ELR (cell line): Measurements from ENCODE around the gene KPNA1.

Source experiments
- DNase-seq: peaks from one replicate; pipeline ENCODE4 v3.0.0-alpha.2; 2015; ENCODE audit warnings: low read depth

KPNA1 gene

DNA sequence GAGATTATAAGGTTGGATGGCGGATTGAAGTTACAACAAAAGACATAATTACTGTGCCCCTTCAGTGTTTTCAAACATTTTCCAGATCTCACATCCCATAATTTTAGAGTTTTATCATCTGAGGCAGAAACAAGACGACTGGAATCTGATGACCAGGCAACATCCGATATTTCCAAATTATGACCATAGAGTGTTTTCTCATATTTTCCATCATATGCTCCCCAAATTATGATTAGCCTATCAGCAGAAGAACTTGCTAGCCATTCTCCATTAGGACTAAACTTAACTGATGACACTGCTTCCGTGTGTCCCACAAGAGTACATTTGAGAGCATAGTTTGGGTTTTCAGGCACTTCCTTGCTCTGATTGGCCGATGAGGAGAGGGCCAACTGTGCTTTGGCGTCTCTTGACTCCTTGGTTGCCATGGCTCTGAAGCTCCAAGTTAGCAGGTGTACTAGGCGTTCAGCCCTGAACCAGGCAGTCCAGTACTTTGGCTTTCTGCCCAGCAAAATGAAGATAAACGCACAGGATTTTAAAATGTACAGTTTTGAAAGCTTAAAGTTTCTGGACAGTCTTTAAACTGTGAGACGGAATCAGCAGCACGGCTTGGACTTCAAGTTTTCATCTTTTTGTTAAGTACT lies 99.5 kb downstream of the KPNA1 start:
- peak; percentile 63 for DNase-seq

DNA sequence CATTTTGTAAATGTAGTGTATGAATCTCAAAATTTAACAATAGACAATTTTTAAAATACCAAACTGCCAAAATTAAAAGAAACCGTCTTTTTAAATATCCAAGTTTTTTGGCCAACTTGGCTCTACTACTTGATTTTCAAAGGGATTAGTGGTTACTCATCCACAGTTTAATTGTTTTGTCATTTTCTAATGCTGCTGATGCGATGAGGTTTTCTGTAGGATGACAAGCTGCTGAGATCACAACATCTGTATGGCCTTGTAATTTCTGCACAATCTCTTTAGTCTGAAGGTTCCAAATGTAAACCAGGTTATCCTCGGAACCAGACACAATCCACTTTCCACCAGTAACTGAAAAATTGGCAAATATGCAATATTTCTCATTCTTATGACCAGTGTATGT lies 100.3 kb downstream of the KPNA1 start:
- no peak for DNase-seq

DNA sequence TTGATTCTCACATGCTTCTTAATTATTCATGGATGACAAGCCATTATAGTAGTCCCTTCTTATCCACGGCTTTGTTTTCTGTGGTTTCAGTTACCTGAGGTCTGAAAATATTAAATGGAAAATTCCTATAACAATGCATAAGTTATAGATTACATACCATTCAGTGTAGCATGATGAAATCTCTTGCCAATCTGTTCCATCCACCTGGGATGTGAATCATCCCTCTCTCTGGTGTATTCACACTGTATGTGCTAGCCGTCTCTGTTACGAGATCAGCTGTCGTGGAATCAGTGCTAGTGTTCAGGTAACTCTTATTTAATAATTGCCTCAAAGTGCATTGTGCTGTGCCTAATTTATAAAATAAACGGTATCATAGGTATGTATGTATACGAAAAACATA lies 104.1 kb downstream of the KPNA1 start:
- no peak for DNase-seq

DNA sequence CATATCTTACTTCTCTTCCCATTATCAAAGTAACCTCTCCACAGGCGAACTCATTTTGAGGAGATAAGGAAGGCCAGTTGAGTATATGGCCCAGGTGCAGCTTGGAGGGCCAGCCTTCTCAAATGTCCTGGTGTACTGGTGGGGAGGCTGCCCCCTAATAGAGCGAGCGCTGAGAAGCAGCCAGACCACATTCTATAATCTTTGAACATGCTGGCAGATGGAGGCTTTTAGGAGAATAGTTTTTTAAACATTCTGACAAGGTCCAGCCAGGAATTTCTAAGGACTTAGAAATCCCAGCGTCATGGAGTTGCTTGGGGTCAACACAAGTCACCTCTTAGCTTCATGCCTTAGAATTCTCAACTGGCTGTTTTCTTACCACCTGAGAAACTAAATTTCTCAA lies 104.6 kb downstream of the KPNA1 start:
- DNase-seq: no peak

DNA sequence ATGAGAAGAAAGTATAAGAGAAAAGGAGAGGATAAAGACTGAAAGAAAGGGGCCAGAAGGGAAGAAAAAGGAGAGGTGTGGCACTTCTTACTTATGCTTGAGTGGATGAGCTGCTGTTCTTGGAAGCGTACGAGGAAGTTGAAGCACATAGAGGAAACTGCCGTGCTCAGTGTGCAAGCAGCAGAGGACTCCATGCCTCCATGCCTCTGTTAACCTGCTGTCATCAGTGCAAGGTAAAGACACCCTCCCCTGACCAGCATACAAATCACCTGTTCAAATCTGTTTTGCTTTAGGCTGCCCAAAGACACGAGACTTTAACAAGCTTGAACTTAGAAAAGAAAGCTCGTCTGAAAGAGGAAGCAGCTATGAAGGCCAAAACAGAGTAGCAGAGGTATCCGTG lies 105.3 kb downstream of the KPNA1 start:
- DNase-seq: no peak

DNA sequence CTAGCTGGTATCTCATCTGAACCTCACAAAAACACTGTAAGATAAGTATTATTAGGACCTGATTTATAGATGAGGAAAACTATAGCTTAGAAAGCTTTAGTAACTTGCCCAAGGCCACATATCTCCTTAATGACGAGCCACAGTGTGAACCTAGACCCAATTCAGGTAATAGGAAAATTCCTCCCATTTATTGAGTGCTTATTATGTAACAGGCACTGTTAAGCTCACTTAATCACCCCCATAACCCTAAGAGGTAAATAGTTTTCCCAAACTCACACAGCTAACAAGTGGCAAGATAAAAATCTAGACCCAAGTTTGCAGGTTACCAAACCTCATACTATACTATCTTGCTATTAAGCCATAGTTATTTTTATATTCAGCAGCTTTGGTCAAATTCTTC lies 106.8 kb downstream of the KPNA1 start:
- no peak for DNase-seq

DNA sequence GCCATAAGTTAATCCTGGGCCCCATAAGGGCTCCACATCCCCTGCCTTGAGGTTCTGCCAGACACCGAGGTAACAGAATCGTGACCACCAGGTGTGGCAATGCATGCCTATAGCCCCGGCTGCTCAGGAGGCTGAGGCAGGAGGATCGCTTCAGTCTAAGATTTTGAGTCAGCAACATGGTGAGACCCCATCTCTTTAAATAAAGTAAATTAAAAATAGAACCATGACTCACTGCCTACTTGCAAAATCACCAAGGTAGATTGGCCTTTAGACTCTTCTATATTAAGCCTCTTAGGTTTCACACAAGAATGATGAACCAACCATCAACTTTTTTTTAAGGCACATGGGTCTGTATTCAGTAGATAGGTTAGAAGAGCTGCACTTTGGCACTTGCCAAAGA lies 108.5 kb downstream of the KPNA1 start:
- no peak for DNase-seq

DNA sequence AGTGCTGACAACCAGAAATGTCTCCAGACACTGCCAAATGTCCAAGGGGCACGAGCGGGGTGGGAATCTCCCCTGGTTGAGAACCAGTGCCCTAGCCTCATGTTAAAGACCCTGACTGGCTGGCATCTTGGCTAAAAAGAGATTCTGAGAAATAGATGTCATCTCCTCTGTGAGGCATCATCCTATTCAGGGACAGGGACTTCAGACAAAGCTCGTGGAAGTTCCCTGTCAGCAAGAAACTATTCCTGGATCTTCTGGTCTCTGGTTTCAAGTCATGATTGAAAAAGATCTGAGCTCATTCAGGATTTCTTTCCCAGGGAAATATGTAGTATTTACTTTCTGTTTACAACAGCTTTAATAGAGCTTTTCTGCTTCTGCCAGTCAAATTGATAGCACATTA lies 109.7 kb downstream of the KPNA1 start:
- no peak for DNase-seq

DNA sequence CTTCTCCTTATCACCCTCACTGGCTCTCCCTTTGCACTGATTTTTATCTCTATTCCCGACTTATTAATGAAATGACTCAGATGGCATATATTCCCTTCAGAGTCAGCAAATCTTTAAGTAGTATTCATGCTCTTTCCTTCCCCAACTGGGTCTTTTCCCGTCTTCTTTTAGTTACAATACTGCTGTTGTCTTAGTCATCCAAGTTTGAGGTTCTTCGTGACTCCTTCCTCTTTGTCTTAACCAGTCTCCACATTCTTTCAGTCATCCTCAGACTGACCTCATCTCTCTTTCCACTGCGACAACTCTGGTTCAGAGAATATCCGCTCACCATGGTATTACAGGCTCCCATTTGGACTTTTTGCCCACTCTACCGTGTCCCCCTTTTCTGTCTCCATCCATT lies 111.2 kb downstream of the KPNA1 start:
- DNase-seq: peak; percentile 92

DNA sequence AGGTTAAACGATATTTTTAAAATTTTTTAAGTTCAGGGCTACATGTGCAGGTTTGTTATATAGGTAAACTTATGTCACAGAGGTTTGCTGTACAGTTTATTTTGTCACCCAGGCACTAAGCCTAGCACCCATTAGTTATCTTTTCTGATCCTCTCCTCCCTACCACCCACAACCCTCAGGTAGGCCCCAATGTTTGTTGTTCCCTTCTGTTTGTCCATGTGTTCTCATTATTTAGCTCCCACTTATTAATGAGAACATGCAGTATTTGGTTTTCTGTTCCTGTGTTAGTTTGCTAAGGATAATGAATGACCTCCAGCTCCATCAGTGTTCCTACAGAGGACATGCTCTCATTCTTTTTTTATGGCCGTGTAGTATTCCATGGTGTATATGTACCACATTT lies 115.8 kb downstream of the KPNA1 start:
- DNase-seq: no peak

DNA sequence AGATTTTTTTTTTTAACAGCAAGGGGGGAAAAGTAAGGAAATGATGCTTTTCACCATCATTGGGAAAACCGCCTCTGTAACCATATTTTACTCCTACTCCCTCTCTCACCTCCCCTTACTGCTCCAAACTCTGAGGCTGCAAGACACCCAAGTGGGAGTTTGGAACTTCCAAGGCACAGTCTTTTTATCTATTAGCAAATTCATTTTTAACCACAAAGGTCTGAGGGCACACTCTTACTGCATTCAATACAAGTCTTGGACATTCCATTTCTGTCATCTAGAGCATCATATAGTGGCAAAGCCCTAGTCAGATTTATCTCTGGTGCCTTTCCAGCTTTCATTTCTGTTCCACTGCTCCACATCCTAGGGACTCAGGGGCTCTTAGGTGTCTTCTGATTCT lies 117.5 kb downstream of the KPNA1 start:
- DNase-seq: no peak

DNA sequence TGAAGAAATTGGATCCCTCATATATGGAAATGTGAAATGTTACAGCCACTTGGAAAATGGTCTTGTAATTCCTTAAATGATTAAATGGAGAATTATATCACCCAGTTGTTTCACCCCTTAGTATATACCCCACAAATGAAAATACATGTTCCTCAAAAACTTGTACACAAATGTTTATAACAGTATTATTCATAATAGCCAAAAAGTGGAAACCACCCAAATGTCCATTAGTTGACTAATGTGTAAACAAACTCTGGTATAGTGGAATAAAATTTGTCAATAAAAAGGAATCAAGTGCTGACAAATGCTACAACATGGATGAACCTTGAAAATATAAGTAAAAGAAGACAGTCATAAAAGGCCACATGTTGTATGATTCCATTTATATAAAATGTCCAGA lies 118.2 kb downstream of the KPNA1 start:
- no peak for DNase-seq

DNA sequence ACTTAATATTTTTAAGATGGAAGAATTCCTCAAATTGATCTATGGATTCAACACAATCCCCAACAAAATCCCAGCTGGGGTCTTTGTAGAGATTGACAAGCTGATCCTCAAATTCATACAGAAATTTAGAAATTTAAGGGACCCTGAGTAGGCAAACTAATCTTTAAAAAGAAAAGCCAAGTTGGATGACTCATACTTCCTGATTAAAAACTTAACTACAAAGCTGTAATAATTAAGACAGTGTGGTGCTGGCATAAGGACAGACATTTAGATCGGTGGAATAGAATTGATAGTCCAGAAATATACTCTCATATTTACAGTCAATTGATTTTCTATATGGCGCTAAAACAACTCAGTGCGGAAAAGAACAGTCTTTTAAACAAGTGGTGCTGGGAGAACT lies 119.2 kb downstream of the KPNA1 start:
- no peak for DNase-seq

DNA sequence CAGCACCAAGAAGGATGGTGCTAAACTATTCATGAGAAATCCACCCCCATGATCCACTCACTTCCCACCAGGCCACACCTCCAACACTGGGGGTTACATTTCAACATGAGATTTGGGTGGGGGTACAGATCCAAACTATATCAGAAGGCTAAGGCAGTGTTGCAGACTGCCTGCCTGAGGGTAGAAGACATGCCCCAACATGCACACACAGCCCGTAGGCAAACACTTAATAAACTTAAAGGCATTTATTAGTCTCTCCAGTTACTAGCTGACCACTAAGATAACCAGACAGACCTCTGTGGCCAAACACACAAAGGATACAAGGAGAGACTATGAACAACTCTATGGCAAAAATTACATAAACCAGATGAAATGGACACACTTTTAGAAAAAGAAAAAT lies 120.6 kb downstream of the KPNA1 start:
- DNase-seq: no peak

DNA sequence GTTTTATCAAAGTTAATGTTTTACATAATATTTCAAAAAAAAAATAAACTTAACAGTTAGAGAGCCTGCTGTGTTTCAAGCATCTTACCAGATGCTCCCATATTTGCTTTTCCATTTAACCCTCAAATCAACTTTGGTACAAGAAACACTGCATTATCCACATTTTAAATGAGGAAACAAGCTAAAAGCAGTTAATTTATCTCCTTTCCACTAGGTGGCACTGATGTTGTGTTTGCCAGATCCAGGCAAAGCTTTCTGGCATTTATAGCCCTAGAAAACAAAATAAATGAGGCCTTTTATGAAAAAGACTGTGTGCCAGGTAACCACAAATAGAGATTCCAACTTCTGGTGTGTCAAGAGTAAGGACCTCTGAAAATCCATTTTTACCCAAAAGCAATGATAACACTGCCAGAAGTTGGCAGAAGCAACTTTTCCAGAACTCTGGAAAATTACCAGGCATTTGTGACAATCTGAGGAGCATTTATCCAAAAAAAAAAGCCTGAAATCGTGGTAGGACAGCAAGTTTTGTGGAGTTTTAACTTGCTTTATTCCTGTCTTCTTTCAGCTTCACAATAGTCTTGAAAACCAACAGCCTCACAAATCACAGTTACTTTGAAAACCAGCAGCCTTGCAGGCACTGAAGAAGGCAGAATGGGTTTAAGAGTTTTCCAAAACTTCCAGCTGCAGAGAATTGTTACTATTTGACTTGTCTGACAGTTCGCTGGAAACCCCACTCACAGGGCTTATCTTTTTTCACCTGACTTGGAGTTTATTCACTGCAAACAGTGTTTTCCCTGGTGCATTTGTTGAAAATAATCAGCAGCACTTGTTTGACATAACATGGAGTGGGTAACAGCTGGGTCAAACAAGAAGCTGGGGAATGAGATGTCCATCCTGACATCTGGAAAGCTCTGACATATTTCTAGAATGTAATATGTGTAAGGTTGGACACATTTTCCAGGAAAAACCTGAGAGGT lies 121.6 kb downstream of the KPNA1 start:
- peak; percentile 72 for DNase-seq

DNA sequence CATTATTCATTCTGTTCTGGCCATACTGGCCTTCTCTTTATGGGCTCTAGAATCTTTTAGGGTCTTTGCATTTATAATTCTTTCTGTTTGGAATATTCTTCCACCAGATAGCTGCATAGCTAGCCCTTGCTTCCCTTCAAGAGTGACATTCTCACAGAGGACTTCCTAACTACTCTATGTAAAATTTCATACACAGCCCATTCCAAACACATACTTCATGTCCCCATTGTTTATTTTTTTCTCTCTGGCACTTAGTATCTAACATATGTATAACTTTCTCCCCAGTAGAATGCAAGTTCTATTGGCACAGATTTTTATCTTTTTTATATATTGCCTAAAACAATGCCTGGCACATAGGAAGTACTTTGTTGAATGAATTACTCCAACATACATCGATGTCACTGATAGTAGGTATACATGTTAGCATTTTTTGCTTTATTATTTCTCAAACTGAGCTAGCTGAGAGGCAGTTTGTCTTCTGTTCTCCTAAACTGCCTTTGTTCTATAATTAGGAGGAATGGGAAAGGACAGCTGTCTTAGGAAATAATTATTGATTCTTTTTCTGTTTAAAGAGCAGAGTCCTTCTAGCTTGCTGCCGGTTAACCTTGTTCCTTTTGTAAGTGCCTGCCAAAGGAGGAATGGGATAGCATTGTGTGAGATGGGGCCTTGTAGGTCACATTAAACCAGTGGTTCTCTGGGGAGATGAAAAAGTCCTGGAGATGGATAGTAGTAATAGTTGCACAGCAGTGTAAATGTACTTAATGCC lies 122.9 kb downstream of the KPNA1 start:
- DNase-seq: no peak

DNA sequence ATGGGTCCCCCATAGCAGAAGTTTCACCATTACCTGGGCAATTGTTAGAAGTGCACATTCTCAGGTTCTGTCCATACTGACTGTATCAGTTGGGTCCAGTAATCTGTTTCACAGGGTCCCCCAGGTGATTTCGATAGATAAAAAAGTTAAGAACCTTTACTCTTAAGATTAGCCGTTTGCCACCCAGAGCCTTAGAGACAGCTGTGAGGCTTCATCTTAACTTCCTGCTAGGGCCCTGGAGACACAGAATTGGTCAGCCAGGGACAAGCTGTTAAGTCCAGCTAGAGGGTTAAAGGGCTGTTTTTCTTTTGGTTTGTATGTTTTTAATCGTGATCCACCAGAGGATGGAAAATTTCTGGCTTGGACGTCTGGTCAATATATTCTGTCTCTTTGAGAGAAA lies 124.1 kb downstream of the KPNA1 start:
- DNase-seq: no peak

DNA sequence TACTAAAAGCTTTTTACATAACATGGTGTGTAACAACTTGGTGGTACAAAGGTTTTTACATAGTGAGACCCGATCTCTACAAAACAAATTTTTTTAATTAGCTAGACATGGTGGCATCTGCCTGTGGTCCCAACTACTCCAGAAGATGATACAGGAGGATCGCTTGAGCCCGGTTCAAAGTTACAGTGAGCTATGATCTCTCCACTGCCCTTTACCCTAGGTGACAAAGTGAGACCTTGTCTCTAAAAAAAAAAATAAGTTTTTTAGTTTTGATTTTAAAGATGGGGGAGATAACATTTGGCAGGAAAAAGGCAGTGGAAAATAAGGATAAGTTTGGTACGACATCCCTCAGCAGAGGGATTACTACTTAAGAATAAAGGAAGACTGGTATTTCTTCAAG lies 124.8 kb downstream of the KPNA1 start:
- no peak for DNase-seq

DNA sequence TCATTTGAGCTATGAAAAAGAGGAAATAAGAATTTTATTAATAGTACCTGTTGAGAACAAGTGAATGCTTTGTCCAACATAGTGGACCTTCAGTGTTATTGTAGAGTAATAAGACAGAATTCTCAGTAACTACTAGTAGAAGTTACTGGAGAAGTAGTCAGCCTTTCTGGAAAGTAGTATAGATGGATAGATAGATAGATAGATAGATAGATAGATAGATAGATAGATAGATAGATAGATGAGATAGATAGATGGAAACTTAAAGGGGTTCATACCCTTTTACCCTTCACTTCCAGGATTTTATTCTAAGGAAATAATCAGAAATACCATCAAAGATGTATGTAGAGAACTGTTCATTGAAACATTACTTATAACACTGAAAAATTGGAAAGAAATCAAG lies 125.5 kb downstream of the KPNA1 start:
- DNase-seq: no peak

DNA sequence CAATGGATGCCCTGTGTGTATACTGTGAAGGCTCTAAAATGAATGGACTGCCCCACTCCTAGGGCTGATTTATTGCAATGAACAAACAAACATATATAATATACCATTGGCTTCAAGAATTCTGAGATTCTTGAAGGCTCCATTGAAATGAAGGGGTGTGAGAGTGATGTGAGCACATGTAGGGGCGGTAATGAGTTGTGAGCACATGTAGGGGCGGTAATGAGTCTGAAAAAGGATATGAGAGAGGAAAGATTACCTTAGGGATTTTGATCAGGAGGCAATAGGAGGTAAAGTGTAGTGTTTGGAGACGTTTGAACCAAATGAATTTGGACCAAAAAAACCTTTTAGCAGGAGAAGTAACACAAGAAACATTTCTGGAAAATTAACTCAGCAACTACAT lies 127.0 kb downstream of the KPNA1 start:
- DNase-seq: no peak

DNA sequence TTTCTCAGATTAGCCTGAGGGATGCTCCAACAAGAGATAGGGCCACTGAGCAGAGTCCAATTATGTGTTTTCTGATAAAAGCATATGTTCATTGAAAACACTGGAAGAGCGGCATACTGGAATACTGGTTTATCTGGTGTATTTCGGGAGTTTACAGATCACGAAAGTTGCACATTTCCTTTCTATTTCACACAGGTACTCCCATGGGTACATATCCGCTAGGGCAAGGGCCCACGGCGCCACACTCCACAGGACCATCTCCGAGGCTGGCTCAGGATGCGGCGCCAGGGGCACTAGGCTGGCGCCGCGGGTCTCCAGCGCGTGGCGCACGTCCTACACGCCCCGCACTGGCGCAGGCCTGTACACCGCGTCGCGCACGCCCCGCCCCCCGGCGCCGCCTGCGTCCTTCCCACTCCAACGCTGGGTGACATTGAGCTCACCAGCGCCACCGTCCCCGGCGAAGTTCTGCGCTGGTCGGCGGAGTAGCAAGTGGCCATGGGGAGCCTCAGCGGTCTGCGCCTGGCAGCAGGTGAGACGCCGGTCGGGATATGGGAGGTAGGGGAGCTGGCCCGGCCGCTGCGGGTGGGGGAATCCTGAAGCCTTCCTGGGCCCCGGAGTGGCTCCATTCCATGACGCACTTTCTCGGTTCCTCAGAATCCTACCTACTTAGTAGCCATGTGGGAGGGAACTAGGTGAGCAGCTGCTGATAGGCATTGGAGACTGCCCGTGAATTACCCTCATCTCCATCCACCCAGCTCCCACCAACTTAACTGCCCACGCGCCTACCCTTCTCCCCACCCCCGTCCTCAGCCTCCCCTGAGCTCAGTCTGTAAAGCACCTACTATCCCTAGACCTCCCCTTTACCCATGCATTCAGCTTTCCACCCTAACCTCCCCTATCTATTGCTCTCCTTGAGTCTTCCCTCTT lies 130.7 kb downstream of the KPNA1 start, which contains the start of gene FAM162A:
Gene FAM162A, plus strand, starts transcription at position 412 of the 927 bp plus-strand sequence. Its CDS starts 84 bp downstream, at position 496.
- DNase-seq: peak; percentile 92
